ENCODE data around the gene WWOX. TPM values are rescaled to one million over a fixed set of nuclear protein-coding genes. Genes with fewer than 3 reads are reported as not detected.

The WWOX gene
- total RNA-seq, 1 donor, result 8.2 TPM

DNA sequence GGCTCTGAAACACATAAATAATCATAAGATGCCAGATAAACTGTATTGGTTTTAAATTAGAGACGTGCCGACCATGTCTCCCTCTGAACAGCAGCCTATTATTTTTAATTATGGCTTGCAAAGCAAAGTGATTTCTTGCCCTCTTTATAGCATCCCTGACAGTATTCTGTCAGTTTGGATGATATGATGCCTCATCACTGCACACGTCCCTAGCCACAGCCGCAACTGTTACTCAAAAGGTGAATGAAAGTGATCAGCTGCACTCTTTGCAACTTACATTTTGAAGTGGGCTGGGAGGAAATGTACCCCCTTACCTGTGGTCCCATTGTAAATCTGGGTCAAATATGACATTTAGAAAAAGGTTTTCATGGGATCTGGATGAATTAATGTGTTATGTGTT, 1111.2 kb downstream of the WWOX start:
- no peak for DNase-seq (ENCODE audit: low read depth)
- no peak overlapping the region for H3K4me3 ChIP-seq (ENCODE audit: low read depth, low read length)
- TF ChIP-seq, protein P1, sequence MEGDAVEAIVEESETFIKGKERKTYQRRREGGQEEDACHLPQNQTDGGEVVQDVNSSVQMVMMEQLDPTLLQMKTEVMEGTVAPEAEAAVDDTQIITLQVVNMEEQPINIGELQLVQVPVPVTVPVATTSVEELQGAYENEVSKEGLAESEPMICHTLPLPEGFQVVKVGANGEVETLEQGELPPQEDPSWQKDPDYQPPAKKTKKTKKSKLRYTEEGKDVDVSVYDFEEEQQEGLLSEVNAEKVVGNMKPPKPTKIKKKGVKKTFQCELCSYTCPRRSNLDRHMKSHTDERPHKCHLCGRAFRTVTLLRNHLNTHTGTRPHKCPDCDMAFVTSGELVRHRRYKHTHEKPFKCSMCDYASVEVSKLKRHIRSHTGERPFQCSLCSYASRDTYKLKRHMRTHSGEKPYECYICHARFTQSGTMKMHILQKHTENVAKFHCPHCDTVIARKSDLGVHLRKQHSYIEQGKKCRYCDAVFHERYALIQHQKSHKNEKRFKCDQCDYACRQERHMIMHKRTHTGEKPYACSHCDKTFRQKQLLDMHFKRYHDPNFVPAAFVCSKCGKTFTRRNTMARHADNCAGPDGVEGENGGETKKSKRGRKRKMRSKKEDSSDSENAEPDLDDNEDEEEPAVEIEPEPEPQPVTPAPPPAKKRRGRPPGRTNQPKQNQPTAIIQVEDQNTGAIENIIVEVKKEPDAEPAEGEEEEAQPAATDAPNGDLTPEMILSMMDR (IDR thresholded peaks at IDR 0.05; ENCODE audit: insufficient read depth, low read depth, low read length), result no peak

DNA sequence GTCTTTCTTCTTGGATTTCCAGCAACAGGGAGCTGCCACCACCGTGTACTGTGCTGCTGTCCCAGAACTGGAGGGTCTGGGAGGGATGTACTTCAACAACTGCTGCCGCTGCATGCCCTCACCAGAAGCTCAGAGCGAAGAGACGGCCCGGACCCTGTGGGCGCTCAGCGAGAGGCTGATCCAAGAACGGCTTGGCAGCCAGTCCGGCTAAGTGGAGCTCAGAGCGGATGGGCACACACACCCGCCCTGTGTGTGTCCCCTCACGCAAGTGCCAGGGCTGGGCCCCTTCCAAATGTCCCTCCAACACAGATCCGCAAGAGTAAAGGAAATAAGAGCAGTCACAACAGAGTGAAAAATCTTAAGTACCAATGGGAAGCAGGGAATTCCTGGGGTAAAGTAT, 1112.1 kb downstream of the WWOX start:
- TF ChIP-seq, protein P1 (IDR thresholded peaks at IDR 0.05; ENCODE audit: insufficient read depth, low read depth, low read length), result no peak
- no peak for DNase-seq (ENCODE audit: low read depth)
- H3K4me3 ChIP-seq (ENCODE audit: low read depth, low read length), result no peak overlapping the region

DNA sequence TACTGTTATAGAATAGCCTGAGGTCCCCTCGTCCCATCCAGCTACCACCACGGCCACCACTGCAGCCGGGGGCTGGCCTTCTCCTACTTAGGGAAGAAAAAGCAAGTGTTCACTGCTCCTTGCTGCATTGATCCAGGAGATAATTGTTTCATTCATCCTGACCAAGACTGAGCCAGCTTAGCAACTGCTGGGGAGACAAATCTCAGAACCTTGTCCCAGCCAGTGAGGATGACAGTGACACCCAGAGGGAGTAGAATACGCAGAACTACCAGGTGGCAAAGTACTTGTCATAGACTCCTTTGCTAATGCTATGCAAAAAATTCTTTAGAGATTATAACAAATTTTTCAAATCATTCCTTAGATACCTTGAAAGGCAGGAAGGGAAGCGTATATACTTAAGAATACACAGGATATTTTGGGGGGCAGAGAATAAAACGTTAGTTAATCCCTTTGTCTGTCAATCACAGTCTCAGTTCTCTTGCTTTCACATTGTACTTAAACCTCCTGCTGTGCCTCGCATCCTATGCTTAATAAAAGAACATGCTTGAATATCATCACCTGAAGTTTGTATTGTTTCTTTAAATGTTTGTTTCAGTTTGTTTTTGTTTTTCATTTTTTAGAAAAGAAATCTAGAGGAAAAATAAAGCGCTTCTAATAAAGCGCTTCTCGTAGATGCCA, 1112.8 kb downstream of the WWOX start:
- DNase-seq (ENCODE audit: low read depth), result no peak
- no peak overlapping the region for H3K4me3 ChIP-seq (ENCODE audit: low read depth, low read length)
- TF ChIP-seq, protein P1 (IDR thresholded peaks at IDR 0.05; ENCODE audit: insufficient read depth, low read depth, low read length), result no peak

DNA sequence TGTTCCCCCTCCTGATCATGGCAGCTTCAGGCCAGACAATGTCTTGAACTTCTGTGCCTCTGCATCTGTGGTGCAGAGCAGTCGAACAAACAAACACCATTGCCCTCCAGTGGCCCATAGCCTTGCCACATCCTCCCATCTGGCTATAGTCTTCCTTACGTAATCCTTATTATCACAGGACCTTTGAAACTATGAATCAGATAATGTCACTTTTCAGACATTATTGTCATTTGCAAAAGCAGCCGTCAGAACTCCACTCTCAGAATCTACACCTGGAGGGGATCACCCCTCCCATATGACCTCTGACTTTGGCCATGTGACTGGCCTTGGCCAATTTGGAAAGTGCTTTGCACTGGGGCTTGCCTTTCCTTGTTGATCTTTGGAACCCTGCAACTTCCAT, 1113.8 kb downstream of the WWOX start:
- DNase-seq (ENCODE audit: low read depth), result no peak
- TF ChIP-seq, protein P1 (IDR thresholded peaks at IDR 0.05; ENCODE audit: insufficient read depth, low read depth, low read length), result peak; percentile 3
- H3K4me3 ChIP-seq (ENCODE audit: low read depth, low read length), result no peak overlapping the region

DNA sequence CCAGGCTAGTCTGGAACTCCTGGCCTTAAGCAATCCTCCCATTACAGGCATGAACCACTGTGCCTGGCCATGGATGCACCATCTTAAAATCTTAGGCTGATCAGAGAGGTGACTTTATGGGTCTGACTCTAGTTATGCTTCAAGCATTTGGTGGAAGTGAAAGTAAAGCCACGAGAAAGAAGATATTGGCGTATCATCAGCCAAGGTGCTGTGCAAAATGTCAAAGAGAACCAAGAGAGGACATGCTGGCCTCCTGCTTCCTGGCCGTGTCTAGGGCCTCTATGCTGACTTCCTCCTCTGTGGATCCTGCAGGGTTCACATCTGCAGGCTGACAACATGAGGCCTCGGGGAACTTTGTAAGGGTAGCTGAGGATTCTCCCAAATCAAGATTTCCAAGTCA, 1115.8 kb downstream of the WWOX start:
- TF ChIP-seq, protein P1 (IDR thresholded peaks at IDR 0.05; ENCODE audit: insufficient read depth, low read depth, low read length), result no peak
- H3K4me3 ChIP-seq (ENCODE audit: low read depth, low read length), result no peak overlapping the region
- no peak for DNase-seq (ENCODE audit: low read depth)

DNA sequence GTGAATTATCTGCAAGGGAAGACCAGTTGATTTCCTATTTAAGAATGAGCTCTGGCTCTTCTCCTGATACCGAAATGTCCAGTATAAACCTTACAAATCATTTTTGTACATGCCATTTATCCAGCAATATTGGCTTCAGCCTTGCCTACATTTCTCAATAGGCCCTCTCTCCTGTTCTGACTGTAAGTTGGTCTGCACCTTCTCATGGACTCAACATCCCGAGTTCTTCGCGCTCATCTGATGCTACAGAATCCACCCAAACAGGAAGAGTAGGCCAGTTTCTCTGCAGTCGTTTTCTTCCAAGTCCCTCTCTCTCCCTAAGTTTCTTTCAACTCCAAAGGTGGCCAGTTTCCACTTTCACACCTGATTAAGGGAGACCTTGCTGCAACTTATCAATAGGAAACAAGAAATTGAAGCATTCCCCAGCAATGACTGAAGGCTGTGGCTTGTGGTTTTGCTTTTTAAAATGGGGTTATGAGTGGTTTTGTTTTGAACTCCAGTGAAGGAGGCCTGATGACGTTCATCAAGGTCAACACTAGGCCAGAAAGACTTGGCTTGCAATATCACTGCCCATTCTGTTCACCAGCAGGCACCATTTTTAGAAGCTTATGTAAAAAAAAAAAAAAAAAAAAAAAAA, 1118.0 kb downstream of the WWOX start:
- TF ChIP-seq, protein P1 (IDR thresholded peaks at IDR 0.05; ENCODE audit: insufficient read depth, low read depth, low read length), result no peak
- H3K4me3 ChIP-seq (ENCODE audit: low read depth, low read length), result no peak overlapping the region
- no peak for DNase-seq (ENCODE audit: low read depth)
